DOHH2 (cell line): ENCODE measurements around the gene NAA38.

Source experiments
- H3F3A ChIP-seq: fragments of 200-600 bp; sonication (generic), shearing (Covaris generic); 2 replicates; pipeline ENCODE4 v1.6.0; 2016; ENCODE audit warnings: antibody characterized with exemption, mild to moderate bottlenecking; ENCODE audit not compliant: control insufficient read depth, insufficient read depth
- H3K27ac ChIP-seq: fragments of 200-600 bp; sonication (generic); 2 replicates; pipeline ENCODE4 v1.5.1; 2014; ENCODE audit warnings: low read depth, mild to moderate bottlenecking, low read length, moderate library complexity
- H3K27me3 ChIP-seq: fragments of 200-600 bp; sonication (generic); 2 replicates; pipeline ENCODE4 v1.6.1; 2014; ENCODE audit warnings: mild to moderate bottlenecking, low read length, mixed read lengths; ENCODE audit not compliant: control insufficient read depth
- H3K36me3 ChIP-seq: fragments of 200-600 bp; sonication (generic); 2 replicates; pipeline ENCODE4 v1.6.1; 2014; ENCODE audit warnings: mild to moderate bottlenecking, low read length, moderate library complexity, mixed read lengths; ENCODE audit not compliant: control insufficient read depth
- H3K4me1 ChIP-seq: fragments of 200-600 bp; sonication (generic); 2 replicates; pipeline ENCODE4 v1.6.1; 2014; ENCODE audit warnings: mild to moderate bottlenecking, low read length, mixed read lengths; ENCODE audit not compliant: control insufficient read depth
- H3K4me2 ChIP-seq: fragments of 200-600 bp; sonication (generic); 2 replicates; pipeline ENCODE4 v1.6.0; 2014; ENCODE audit warnings: mild to moderate bottlenecking, low read length, moderate library complexity
- H3K4me3 ChIP-seq: fragments of 200-600 bp; sonication (generic); 2 replicates; pipeline ENCODE4 v1.5.1; 2014; ENCODE audit warnings: mild to moderate bottlenecking, low read length, mixed read lengths
- H3K79me2 ChIP-seq: fragments of 200-600 bp; sonication (generic); 2 replicates; pipeline ENCODE4 v1.6.1; 2014; ENCODE audit warnings: mild to moderate bottlenecking, low read length, mixed read lengths; ENCODE audit not compliant: control insufficient read depth
- H3K9me2 ChIP-seq: fragments of 200-600 bp; sonication (generic); replicated peaks from 2 replicates; pipeline ENCODE4 v1.6.1; 2014; ENCODE audit warnings: mild to moderate bottlenecking, low read length, mixed read lengths; ENCODE audit not compliant: control insufficient read depth
- H3K9me3 ChIP-seq: fragments of 200-600 bp; sonication (generic); 2 replicates; pipeline ENCODE4 v1.6.1; 2014; ENCODE audit warnings: antibody characterized with exemption, low read length, mixed read lengths; ENCODE audit not compliant: control insufficient read depth, insufficient read depth
- H4K20me1 ChIP-seq: fragments of 200-600 bp; sonication (generic); 2 replicates; pipeline ENCODE4 v1.6.0; 2014; ENCODE audit warnings: low read depth, mild to moderate bottlenecking, antibody characterized with exemption, low read length, moderate library complexity; ENCODE audit not compliant: control insufficient read depth, insufficient read depth
- EZH2phosphoT487 ChIP-seq: fragments of 200-600 bp; sonication (generic); IDR thresholded peaks from 2 replicates; pipeline ENCODE4 v1.6.1; 2017; ENCODE audit warnings: borderline replicate concordance, mild to moderate bottlenecking, antibody characterized with exemption, low read length, moderate library complexity, mixed read lengths
- TF ChIP-seq, protein P1 (sequence below): fragments of 200-600 bp; sonication (generic); IDR thresholded peaks from one replicate; pipeline ENCODE4 v1.5.1; 2014; ENCODE audit warnings: antibody characterized with exemption, mild to moderate bottlenecking, low read depth, low read length; ENCODE audit not compliant: poor library complexity, severe bottlenecking

The NAA38 gene

DNA sequence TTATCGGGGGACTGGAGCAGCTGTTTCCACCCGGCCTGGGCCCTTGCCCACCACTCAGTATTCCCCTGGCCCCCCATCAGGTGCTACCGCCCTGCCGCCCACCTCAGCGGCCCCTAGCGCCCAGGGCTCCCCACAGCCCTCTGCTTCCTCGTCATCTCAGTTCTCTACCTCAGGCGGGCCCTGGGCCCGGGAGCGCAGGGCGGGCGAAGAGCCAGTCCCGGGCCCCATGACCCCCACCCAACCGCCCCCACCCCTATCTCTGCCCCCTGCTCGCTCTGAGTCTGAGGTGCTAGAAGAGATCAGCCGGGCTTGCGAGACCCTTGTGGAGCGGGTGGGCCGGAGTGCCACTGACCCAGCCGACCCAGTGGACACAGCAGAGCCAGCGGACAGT lies 8.6 kb downstream of the NAA38 start:
- peaks cover 86% of the 10 kb centered on the region for H3K36me3 ChIP-seq
- H3K27ac ChIP-seq, result no peak overlapping the region
- no peak overlapping the region for H3K4me2 ChIP-seq
- H3K9me3 ChIP-seq, result no peaks in the 10 kb centered on the region
- no peak overlapping the region for H3K4me3 ChIP-seq
- no peaks in the 10 kb centered on the region for H3K27me3 ChIP-seq
- H3K4me1 ChIP-seq, result peaks cover 32% of the 10 kb centered on the region
- peaks cover 14% of the 10 kb centered on the region; the same call in 1 of the 2 replicates for H4K20me1 ChIP-seq
- H3K79me2 ChIP-seq, result peaks cover 51% of the 10 kb centered on the region
- peaks cover 19% of the 10 kb centered on the region for H3F3A ChIP-seq
- H3K9me2 ChIP-seq, result no peaks in the 10 kb centered on the region
- no peak for TF ChIP-seq EZH2phosphoT487
- TF ChIP-seq, protein P1, sequence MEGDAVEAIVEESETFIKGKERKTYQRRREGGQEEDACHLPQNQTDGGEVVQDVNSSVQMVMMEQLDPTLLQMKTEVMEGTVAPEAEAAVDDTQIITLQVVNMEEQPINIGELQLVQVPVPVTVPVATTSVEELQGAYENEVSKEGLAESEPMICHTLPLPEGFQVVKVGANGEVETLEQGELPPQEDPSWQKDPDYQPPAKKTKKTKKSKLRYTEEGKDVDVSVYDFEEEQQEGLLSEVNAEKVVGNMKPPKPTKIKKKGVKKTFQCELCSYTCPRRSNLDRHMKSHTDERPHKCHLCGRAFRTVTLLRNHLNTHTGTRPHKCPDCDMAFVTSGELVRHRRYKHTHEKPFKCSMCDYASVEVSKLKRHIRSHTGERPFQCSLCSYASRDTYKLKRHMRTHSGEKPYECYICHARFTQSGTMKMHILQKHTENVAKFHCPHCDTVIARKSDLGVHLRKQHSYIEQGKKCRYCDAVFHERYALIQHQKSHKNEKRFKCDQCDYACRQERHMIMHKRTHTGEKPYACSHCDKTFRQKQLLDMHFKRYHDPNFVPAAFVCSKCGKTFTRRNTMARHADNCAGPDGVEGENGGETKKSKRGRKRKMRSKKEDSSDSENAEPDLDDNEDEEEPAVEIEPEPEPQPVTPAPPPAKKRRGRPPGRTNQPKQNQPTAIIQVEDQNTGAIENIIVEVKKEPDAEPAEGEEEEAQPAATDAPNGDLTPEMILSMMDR, result no peak

DNA sequence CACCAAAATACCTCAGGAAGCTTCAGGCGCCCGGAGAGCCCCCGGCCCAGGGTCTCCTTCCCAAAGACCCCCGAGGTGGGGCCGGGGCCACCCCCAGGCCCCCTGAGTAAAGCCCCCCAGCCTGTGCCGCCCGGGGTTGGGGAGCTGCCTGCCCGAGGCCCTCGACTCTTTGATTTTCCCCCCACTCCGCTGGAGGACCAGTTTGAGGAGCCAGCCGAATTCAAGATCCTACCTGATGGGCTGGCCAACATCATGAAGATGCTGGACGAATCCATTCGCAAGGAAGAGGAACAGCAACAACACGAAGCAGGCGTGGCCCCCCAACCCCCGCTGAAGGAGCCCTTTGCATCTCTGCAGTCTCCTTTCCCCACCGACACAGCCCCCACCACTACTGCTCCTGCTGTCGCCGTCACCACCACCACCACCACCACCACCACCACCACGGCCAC lies 9.2 kb downstream of the NAA38 start:
- TF ChIP-seq, protein P1, result no peak
- TF ChIP-seq EZH2phosphoT487, result no peak
- Histone ChIP-seq H3K4me1 (peaks cover 32% of the 10 kb centered on the region), H3K4me3 (no peak overlapping the region), H3K4me2 (no peak overlapping the region), H3K36me3 (peaks cover 87% of the 10 kb centered on the region), H3K9me3 (no peaks in the 10 kb centered on the region), H3K79me2 (peaks cover 54% of the 10 kb centered on the region), H3K27ac (no peak overlapping the region), H4K20me1 (peaks cover 14% of the 10 kb centered on the region; the same call in 1 of the 2 replicates), H3F3A (peaks cover 19% of the 10 kb centered on the region), H3K27me3 (no peaks in the 10 kb centered on the region), H3K9me2 (no peaks in the 10 kb centered on the region)

DNA sequence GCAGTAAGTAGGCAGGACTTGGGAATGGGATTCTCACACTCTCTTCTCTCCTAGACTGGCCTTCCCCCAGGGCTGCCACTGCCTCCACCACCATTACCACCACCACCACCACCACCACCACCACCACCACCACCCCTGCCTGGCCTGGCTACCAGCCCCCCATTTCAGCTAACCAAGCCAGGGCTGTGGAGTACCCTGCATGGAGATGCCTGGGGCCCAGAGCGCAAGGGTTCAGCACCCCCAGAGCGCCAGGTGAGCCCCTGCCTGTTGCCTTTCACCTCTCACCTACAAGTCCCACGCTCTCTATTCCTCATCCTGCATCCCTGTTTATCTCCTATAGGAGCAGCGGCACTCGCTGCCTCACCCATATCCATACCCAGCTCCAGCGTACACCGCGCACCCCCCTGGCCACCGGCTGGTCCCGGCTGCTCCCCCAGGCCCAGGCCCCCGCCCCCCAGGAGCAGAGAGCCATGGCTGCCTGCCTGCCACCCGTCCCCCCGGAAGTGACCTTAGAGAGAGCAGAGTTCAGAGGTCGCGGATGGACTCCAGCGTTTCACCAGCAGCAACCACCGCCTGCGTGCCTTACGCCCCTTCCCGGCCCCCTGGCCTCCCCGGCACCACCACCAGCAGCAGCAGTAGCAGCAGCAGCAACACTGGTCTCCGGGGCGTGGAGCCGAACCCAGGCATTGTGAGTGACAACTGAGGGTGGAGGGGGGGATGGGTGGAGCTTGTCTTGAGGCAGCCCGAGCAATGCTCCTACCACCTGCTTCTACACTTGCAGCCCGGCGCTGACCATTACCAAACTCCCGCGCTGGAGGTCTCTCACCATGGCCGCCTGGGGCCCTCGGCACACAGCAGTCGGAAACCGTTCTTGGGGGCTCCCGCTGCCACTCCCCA lies 10.3 kb downstream of the NAA38 start:
- peaks cover 9% of the 10 kb centered on the region; the same call in 1 of the 2 replicates for H4K20me1 ChIP-seq
- H3K36me3 ChIP-seq, result peaks cover 78% of the 10 kb centered on the region
- no peaks in the 10 kb centered on the region for H3K9me3 ChIP-seq
- no peaks in the 10 kb centered on the region for H3K9me2 ChIP-seq
- H3K4me1 ChIP-seq, result peaks cover 29% of the 10 kb centered on the region
- TF ChIP-seq EZH2phosphoT487, result no peak
- TF ChIP-seq, protein P1, result no peak
- no peak overlapping the region for H3K4me3 ChIP-seq
- H3K4me2 ChIP-seq, result no peak overlapping the region
- H3K79me2 ChIP-seq, result peaks cover 47% of the 10 kb centered on the region
- no peak overlapping the region for H3K27ac ChIP-seq
- peaks cover 28% of the 10 kb centered on the region for H3F3A ChIP-seq
- H3K27me3 ChIP-seq, result no peaks in the 10 kb centered on the region
